ENCODE measurements around the gene CHCHD6.
A peak's percentile ranks its signal among the peaks of the same experiment; 100 is the strongest.

The CHCHD6 gene

GRCh38 chr3:126732281-126733060, 28.4 kb downstream of the CHCHD6 start:
- DNase-seq (ENCODE audit: low read depth, low spot score): no peak
- no peak overlapping the region for H3K4me3 ChIP-seq (ENCODE audit: low read length)

DNA sequence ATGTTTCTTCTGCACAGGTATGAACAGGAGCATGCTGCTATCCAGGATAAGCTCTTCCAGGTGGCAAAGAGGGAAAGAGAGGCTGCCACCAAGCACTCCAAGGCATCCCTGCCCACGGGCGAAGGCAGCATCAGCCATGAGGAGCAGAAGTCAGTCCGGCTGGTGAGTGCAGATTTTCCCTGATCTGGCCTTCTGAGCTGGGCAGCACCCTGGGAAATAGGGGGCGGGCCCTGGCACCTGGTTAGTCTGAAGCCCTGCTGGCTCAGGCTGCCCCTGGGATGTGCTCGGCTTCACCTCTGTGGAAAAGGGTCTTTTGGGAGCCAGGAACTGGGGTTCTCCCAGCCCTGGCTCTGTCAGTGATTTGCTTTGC, 29.0 kb downstream of the CHCHD6 start:
- no peak overlapping the region for H3K4me3 ChIP-seq (ENCODE audit: low read length)
- DNase-seq (ENCODE audit: low read depth, low spot score): no peak

DNA sequence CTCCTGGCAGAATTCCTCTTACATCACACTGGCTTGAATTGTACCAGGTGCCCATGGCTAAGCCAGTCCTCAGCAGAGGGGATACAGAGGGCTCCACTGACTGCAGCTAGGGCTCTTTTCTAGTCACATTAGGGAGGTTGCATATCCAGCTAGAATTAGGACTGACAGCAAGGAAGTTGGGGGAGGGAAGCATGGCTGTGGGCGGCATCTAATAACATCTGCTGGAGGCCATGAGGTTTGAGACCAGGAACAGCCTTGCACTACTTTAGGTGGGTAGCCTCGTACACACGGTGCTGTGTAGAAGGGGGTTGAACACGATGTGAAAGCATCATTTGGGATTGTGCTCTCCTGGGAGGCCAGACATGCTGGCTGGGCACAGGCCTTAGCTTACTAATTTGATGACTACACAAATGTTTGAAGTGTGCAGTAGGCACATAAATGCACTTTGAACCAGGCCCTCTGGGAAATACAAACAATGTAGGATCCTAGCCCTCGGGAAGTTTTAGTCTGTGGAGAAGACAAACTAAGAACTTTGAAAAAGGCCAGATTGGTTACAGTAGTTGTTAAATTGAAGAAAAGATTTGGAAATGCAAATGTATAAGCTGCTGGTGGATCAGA, 30.2 kb downstream of the CHCHD6 start:
- no peak for DNase-seq (ENCODE audit: low read depth, low spot score)
- no peak overlapping the region for H3K4me3 ChIP-seq (ENCODE audit: low read length)

DNA sequence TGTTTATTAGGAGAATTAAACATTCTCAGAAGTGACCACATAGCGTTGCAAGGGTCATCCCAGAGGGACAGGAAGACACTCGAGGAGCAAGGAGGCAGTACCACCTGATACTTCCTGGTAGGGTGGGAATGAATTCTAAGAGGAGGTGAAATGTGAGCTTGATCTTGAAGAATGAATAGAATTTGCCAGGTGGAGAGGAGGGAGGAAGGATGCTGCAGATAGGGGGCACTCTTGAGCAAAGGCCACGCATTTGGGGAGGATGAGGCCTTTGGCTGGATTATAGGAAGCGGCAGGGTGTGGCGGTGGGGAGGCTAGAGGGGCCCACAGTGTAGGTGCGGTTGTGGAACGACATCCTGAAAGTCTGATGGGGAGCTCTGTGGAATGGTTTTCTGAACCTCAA, 33.5 kb downstream of the CHCHD6 start:
- no peak for DNase-seq (ENCODE audit: low read depth, low spot score)

GRCh38 chr3:126742057-126742456, 38.0 kb downstream of the CHCHD6 start:
- no peak overlapping the region for H3K4me3 ChIP-seq (ENCODE audit: low read length)
- no peak for DNase-seq (ENCODE audit: low read depth, low spot score)

More for the DNA sequence above, 33.5 kb downstream of the CHCHD6 start:
- no peak overlapping the region for H3K4me3 ChIP-seq (ENCODE audit: low read length)

GRCh38 chr3:126743350-126743749, 39.3 kb downstream of the CHCHD6 start:
- no peak for DNase-seq (ENCODE audit: low read depth, low spot score)
- no peak overlapping the region for H3K4me3 ChIP-seq (ENCODE audit: low read length)

- H3K4me3 ChIP-seq (ENCODE audit: low read length): no peak overlapping the region
- DNase-seq (ENCODE audit: low read depth, low spot score): no peak
These were observed 39.7 kb downstream of the CHCHD6 start for GRCh38 chr3:126743781-126744180.

- peak; percentile 16 for DNase-seq (ENCODE audit: low read depth, low spot score)
These were observed 41.8 kb downstream of the CHCHD6 start for GRCh38 chr3:126745760-126746394.

DNA sequence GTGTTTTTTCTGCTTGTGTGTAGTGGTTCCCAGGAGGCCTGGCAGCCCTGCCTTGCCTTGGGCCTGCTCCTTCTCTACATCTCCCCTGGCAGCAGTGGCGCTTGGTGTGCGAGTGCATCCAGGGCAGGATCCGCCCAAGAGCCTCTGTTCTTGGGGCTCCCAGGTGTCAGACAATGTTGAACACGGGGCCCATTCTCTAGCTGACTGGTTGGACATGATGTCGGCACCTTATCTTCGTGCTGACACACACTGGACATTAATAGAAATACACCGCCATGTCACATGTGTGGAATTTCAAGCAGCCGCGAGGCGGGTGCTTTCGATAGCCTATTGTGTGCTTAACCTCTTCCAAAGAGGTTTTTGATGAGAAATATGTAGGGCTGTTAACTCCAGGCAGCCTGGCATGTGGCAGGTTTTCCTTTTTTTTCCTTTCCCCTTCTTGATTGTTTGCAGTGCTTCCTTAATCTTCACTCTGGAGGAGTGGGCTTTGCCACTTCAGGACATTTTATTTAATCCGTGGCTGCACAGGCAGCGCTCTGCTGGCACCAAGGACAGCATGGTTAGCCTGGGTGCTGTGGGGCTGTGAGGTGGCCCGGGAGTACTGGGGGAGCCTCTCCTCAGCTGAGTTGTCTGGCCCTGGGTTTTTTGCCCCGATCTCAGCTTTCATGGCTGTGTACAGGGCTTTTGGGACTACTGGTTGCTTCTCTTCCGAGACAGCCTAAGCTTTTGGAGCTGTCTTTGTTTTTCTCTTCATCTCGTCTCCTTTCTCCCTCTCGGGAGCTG, 42.5 kb downstream of the CHCHD6 start:
- no peak for DNase-seq (ENCODE audit: low read depth, low spot score)
- H3K4me3 ChIP-seq (ENCODE audit: low read length): no peak overlapping the region

More at GRCh38 chr3:126745760-126746394, 41.8 kb downstream of the CHCHD6 start:
- no peak overlapping the region for H3K4me3 ChIP-seq (ENCODE audit: low read length)

DNA sequence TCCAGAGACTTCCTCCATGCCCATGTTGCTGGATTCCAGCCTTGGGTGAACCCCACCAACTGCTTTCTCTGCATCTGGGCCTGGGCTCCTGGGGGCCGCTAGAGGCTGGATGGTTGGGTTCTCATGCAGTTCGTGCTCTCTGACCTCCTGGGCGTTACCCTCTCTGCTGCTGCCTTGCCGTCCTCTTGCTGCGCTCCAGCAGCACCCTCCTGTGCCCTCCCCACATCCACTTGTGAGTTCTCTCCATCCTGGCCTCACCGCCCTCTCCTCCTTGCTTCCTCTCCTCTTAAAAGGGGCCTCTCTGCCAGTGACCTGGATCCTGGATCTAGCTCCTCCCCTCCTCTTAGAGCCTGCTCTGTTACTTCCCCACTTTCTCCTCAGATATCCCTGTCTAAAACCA, 43.7 kb downstream of the CHCHD6 start:
- DNase-seq (ENCODE audit: low read depth, low spot score): no peak
- no peak overlapping the region for H3K4me3 ChIP-seq (ENCODE audit: low read length)

- peak; percentile 20 for DNase-seq (ENCODE audit: low read depth, low spot score)
- no peak overlapping the region for H3K4me3 ChIP-seq (ENCODE audit: low read length)
These were observed 44.9 kb downstream of the CHCHD6 start for GRCh38 chr3:126748701-126749546.

- DNase-seq (ENCODE audit: low read depth, low spot score): no peak
- H3K4me3 ChIP-seq (ENCODE audit: low read length): no peak overlapping the region
These were observed 45.5 kb downstream of the CHCHD6 start for GRCh38 chr3:126749547-126749875.

- no peak for DNase-seq (ENCODE audit: low read depth, low spot score)
- no peak overlapping the region for H3K4me3 ChIP-seq (ENCODE audit: low read length)
These were observed 46.1 kb downstream of the CHCHD6 start for GRCh38 chr3:126749931-126750755.

DNA sequence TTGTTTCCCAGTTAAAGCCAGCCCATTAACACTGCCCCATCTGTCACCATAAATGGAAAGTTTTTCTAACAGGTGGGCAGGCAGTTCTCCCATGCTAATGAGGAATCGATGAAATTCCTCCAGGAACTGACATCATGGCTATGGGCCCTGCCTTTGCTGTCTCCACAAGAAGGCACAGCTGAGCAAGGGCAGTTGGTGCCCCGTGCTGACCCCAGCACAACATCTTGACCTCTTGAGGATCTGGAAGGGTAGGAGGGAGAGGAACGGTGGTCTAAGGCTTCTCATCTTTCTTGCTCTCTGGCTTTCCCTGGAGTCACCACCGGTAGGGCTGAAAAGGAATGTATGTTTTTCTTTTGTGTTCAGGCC, 46.7 kb downstream of the CHCHD6 start:
- DNase-seq (ENCODE audit: low read depth, low spot score): no peak
- H3K4me3 ChIP-seq (ENCODE audit: low read length): no peak overlapping the region

- H3K4me3 ChIP-seq (ENCODE audit: low read length): no peak overlapping the region
- DNase-seq (ENCODE audit: low read depth, low spot score): no peak
These were observed 47.7 kb downstream of the CHCHD6 start for GRCh38 chr3:126751611-126752302.

- no peak overlapping the region for H3K4me3 ChIP-seq (ENCODE audit: low read length)
- peak; percentile 39 for DNase-seq (ENCODE audit: low read depth, low spot score)
These were observed 48.5 kb downstream of the CHCHD6 start for GRCh38 chr3:126752303-126753190.
